Iris pigment epithelial cell (primary cell): ENCODE data around the gene CEP55.

Source experiments
- DNase-seq: peaks from one replicate; pipeline ENCODE4 v3.0.0-alpha.2; 2011; ENCODE audit warnings: low read depth

CEP55 gene

DNA sequence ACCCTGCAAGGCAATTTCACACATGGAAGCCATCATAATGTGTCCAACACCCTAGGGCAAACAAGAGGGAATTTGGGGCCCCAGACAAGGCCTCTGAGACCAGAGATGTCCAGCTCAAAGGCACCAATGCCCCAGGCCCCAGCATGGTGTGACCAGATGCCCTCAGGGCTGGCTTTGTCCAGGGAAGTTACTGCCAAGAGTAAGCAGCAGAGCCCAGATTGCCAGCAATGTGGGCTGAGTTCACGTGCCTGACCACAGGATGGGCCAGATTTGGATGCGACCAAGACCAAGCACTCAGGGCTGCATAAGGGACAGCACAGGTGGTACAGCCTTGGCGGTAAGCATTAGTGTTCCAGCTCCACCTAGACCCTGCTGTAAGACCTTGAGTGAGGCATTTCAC is 27.0 kb upstream of the CEP55 start:
- DNase-seq = no peak

DNA sequence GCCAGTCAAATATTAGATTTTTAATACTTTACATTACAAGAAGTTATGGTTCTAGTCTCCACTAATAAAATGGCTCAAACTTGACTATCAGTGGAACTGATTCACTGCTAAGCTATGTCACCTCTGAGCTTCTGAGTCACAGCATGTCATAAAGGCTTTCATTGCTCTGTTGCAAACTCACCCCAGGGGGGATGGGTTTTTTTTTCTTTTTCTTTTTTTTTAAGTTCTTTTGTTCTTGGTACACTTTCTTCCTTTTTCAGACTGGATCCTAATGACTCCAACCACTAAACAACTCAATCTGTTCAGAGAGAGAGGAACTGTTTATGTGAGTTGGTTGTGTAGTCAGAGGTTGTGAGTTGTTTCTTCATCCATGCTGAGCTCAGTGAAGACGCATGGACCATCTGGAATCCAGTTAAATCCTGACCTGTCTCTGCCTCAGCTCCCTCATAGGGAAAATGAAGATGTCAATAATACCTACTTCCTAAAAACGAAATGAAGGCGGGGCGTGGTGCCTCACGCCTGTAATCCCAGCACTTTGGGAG is 25.2 kb upstream of the CEP55 start:
- DNase-seq = peak; percentile 96

DNA sequence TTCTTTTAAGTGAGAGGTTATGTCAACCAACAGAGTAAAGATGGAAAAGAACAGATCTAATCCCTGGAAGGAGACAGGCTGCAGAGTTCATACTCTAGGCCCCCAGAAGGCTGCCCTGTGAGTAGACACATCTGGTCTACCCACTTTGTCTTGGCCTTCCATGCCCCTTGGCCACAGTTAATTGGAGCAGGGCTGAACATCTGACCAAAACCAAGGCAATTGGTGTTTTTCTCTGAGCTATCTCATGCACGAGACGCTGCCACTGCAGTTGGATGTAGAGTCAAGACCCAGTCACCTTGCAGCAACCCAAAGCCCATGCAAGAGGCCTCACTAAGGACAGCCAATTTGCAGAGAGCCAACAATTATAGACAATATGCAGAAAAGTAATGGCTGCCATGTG is 23.3 kb upstream of the CEP55 start:
- DNase-seq = no peak

DNA sequence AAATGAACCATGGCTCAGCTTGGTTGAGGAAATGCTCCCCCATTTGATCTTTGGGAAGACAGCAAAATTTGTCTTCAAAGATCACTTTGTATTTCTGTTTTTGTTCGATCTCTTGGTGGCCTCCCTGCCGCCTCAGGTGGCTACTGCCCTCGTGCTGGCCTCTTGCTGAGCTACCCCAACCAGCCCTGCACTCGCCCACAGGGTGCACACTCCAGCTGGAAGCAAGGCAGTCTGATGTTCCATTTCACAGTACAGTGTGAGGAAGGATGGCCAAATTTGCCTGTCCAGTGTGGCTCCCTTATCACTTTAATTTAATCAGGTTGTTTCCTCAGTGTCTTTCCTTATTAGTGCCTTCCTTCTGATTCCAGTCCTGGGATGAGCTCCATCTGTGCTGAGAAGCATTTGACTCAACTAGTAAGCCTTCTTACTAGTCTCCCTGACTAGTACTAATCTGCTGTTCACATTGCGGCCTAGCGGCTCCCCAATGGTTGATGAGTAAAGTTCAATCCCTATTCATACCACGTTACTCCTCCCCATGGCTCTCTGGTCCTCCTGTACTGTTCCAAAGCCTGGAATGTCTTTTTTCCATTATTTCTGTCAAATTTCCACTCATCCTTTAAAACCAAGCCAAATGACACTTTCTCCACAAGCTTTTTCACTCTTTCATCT is 22.5 kb upstream of the CEP55 start:
- DNase-seq = no peak

DNA sequence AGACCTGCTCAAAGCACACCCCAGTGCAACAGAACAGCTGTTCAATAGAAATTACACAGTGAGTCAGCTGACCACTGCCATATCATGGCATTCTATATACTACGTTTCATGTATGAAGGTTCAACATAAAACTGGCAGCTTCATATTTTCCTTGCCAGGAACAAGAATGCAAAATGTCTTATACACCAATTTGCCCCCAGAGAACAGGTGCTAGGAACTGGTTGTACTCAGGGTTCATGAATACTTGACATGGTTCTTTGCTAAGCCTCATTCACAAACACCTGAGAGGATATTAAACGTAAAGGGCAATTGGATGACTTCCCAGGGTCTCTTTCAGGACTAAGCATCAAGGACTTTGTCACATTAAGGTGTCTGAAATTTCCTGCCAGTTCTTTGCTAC is 21.2 kb upstream of the CEP55 start:
- DNase-seq = no peak

DNA sequence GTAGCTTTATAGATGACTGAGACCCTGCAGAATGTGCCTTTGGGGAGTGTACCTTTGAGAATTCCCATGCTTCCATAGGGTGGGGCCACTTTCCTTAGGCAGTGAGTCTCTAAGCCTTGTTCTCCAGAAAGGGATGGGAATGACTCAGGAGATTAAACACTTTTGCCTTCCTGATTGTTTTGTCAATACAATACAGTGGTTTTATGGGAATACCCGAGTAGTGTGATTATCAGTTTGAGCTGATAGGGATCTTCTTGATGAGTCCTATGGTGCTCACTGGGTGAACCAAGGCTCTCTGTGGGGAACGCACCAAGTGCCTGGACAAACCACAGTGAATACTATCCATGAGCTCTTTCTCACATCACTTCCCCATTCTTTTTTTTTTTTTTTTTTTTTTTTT is 20.5 kb upstream of the CEP55 start:
- no peak for DNase-seq

DNA sequence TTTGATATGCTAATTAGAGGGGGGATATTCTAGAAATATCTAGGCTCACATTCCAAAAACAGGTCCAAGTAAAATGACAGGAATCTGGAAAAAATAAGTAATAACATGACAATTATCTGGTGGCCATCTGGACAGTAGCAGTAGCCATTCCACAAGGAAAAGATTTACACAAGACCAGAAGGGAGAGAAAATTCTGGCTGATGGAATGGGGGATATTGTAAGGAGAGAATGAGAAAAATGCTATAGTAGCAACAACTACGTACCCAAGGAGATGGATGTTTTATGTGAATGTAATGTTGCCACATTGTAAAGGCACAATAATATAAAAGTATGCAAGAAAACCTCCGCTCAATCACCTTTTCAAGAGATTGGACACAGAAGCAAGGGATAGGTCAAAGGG is 19.7 kb upstream of the CEP55 start:
- no peak for DNase-seq

DNA sequence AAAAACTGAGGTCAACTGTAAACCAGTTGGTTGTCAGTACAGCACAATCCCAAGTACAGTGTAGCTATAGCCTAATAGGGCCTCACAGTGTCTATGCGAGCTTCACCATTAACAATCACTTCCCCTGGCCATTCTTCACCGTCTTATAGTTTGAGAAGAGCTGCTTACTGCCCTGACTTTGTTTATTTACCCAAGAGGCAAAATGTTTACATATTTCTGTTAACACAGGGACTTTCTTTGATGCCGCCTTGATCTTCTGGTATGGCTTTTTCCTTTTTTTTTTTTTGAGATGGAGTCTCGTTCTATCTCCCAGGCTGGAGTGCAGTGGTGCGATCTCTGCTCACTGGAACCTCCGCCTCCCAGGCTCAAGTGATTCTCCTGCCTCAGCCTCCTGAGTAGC is 17.5 kb upstream of the CEP55 start:
- DNase-seq = no peak

DNA sequence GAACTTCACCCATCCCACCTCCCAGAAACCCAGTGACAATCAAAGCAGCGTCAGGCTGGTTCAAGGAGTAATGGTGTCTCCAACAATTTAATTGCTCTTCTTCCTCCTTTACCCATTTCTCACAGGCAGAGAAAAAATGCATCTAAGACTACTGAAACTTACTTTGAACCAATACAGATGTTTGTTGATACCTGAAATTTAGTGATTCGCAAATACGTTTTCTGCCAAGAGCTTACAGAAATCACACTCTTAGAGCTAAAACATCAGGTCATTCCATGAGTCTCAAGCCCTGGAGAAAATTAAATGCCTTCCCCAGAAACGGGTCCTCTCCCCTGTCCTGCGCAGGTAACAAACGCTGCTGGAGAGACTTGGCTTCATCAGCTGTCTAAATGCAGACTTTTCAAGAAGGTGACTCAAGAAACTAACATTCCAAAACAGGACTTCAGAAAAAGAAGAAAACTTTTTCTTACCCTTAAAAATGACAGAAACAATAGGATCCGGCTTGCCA is 14.7 kb upstream of the CEP55 start:
- DNase-seq = no peak

DNA sequence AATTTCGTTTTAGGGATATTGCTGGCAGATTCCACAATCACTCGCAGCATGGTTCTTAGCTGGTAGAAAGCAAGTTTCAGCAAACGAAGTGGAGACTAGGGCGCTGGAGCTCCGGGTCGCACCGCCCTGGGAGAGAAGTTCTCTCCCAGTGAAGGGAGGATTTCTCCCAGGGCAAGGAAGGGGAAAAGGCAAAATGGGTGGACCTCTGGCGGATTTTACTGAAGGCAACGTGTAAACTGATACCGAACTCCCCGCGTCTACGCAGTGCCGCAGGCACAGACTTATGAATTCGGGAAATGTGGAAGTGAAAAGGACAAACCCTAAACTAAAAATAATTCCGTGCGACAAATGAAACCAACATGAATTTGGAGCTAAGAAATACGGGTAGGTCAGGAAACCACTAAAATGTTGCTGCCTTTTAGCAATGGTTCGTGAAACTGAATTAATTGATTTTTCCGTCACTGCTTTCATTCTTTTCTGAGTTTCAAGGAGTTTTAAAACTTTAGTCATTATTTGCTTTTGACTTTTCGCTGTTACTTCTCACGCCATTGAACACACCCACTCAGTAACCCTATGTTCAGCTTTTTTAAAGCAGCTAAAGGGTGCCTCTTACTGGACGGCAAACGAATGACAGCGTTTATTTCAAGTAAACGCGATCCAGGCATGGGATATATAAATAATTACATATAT is 14.1 kb upstream of the CEP55 start, which contains the start of gene MYOF:
TSS of gene MYOF (minus strand) at position 190 of the 690 bp plus-strand sequence. CDS start at position 50, 140 bp downstream.
- peak; percentile 90 for DNase-seq

DNA sequence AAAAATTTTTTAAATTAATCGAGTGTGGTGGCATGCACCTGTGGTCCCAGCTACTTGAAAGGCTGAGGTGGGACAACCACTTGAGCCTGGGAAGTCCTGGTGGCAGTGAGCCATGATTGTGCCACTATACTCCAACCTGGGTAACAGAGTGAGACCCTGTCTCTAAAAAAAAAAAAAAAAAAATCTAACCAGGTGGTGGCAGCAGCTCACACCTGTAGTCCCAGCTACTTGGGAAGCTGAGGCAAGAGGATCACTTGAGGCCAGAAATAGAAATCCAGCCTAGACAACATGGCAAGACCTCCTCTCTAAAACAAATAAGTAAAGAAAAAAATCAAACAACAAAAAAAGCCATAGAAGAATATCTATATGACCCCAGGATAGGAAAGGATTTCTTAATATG is 10.7 kb upstream of the CEP55 start:
- no peak for DNase-seq

DNA sequence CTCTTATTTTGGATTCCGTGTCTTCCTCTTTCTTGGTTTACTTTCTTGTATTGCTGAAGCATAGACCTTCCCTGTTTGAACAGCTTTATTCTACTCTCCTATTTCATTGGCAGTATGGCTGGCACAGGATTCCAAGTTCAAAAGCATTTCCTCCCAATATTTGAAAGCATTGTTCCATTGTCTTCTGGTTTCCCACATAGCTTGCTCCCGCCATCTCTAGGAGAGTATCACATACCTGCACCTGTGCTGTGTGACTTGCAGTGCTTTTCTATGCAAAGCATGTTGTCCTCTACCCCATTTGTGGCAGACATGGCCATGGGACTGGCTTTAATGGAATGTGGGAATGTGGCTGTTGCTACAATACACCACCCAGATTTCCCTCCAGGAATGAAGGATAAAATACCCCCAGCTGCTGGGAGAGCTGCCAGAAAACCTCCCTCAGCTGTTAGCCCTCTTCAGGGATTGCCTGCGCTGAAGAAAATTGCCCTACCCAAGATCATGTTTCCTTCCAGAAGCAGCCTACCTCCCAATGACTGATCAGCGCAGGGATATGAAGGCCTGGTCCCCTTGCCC is 7.4 kb upstream of the CEP55 start:
- DNase-seq = no peak

DNA sequence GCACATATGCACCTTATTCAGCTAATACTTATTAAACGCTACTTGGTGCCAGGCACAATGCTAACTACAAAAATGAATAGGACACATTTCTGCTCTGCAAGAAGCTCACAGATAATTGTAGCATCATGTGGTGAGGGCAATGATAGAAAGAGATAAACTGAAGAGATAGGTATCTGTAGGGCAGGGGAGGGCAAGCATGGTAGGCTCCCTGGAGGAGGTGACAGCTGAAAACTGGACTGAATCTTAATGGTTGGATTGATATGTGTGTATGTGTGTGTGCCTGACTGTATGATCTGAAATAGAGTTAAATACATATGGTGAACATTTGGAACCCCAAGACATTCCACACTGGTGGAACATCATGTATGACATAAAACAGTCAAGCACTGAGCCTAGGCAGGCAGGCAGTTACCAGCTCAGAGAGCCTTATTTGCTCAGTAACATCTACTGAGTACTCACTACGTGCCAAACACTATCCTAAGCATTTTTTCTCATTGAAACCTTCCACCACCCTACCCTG is 4.8 kb upstream of the CEP55 start:
- DNase-seq = no peak

DNA sequence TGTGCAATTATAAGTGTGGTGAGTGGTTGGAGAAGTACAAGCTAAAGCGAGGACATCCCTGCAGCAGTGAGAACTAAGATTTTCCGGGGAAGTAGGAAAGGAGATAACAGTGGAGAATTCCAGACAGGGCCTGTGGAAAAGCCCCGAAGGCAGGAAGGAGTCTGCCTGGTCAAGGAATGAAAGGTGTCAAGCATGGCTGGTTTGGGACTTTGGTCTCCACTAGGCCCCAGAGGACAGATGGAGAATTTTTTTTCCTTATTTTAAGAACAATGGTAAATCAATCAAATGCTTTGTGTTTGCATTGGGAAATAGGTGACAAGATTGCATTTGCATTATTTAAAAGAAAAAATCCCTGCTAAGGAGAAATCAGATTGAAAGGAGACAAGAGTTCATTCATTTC is 3.2 kb upstream of the CEP55 start:
- no peak for DNase-seq

DNA sequence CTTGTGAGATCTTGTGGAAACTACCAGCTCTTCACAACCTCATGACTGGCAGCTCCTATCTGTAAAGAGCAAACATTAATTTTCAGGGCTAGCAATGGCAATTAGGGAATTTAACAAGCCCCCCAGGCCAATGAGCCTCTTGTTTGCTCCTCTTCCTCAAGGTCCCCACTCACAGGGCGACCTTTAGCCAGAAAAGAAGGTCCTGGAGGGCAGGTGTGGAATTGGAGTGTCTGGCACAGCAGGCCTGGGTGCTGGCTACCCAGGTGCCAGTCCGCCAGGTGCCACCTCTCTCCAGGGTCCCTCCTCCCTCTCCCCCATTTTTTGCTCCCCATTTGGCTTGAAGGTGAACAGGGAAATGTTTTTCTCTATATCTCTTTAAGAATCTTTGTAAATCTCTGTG is 1.9 kb upstream of the CEP55 start:
- DNase-seq = no peak

DNA sequence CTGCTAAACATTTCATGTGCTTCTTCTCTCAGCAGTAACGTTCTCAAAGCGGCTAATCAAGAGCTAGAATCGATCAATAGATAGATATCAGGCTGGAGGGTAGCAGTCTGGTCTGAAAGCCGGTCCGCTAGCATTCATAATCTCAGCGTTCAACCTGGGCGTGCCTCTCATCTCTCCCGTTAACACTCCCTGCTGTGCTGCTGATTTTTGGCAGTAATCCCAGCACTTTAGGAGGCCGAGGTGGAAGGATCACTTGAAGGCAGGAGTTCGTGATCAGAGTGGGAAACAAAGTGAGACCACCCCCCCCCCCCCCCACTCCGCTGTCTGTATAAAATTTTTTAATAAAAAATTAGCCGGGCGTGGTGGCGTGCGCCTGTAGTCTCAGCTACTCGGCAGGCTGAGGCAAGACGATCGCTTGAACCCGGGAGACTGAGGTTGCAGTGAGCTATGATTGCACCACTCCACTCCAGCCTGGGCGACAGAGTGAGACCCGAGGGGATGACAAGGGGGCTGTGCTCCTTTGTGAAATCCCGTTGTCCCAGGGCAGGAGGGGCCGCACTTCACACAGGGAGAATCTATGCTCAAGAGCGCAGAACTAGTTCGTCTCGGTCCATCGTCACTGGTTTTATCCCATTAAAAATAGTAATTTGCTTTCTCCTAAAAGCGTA is 624 bp upstream of the CEP55 start:
- no peak for DNase-seq

DNA sequence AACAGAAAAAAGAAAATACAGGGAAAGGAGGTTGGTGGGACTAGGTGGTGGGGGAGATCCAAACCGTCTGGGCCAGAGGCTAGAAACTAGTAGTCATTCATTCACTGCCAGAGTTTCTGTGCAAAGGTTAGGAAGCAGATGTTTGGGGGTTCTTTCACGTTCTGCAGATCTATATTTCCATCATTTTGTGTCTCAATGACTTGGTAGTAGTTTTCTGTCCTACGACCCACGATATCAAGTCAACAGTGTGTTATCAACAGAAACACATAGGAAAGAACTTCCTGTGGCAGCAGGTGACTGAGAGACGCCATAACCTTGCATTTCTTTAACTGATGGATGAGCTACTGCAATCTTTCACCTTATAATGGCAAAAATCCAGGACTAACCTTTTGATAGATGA is 1.8 kb downstream of the CEP55 start:
- no peak for DNase-seq

DNA sequence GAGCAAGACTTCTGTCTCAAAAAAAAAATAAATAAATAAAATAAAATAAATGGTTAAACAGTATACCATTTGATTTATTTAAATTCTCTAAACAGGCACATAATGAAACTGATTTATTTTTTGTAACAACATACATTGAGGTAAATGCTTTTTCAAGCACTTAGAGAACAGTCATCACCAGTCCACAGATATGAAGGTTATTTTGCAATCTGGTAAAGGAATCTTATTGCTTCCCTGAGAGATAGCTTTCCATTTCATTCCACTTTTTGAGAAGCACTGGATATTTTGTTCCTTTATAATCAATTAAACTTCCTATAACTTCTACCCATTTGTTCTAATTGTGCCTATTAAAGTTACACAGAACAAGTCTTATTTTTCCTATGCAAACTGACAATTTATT is 5.2 kb downstream of the CEP55 start:
- no peak for DNase-seq

DNA sequence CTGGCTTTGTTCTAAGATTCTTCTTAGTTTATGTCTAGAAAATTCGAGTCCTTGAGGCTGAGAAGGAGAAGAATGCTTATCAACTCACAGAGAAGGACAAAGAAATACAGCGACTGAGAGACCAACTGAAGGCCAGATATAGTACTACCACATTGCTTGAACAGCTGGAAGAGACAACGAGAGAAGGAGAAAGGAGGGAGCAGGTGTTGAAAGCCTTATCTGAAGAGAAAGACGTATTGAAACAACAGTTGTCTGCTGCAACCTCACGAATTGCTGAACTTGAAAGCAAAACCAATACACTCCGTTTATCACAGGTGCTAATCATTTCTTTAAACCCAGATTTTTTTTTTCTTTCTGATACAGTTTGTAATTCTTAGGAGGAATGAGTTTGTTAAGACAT is 6.7 kb downstream of the CEP55 start:
- DNase-seq = no peak

DNA sequence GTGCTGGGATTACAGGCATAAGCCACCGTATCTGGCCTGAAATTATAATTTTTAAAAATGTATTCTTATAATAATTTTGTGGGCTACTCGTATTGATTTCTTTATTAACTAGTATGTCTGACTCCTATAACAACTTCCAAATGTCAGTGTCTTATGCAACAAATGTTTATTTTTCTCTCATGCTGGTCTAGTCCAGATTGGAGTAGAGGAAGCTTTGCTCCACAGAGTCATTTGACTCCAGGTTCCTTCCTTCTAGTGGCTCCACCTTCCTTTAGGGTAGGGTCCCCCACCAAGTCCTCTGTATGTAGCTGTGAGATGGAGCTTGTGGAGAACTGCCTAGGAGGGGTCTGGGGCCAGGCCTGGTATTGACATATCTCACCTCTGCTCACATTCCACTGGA is 8.7 kb downstream of the CEP55 start:
- no peak for DNase-seq

DNA sequence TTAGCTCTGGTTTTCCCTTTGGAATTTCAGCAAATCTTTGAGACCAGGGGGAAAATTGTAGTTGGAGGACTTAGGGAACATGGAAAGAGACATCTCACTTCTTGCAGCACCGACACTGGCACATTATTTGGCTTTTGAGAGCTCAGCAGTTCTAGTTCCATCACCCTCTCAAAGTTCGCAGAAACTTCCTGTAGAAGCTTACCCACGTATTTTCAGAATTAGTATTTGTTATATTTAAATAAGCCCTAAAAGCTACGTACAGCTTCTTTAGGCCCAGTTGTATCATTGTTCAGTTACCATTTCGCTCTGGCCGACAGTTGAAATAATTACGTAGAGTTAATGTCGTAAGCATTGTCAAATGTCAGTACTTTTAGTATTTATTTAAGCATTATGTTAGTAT is 13.4 kb downstream of the CEP55 start:
- DNase-seq = no peak

DNA sequence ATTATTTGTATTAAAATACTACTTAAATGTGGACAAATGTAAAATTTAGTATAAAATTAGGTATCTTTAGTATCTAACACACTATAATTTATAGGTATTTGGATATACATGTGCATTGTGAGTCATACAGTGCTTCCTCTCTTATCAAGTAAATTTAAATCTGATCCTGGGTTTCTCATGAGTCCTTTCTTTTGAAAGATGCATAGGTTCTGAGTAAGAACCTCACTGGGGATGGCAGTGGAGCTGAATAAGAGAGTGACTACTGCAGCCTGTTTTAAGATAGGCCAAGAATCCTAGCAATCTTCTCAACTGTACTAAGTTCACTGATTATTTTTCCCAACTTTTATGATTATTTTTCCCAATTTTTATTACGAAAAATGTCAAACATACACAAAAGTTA is 16.2 kb downstream of the CEP55 start:
- DNase-seq = peak; percentile 76
